HepG2 (cell line): Measurements from ENCODE around the gene RBPJ. TPM values are rescaled to one million over a fixed set of nuclear protein-coding genes. Genes with fewer than 3 reads are reported as not detected.

Experiments used
- ATAC-seq: fragments of 200-7000 bp; cut with Tn5 transposase; 3 replicates; pipeline ENCODE4 v1.9.1; 2020; ENCODE audit warnings: mild to moderate bottlenecking, moderate library complexity
- BruUV-seq: library from RNA; stranded (reverse); fragments of 400-500 nt; replicated peaks from 2 replicates; lab custom pipeline; 2021; lab: Mats Ljungman, UMichigan
- CTCF ChIA-PET: fragments of 300-600 bp; formaldehyde crosslinking; extraction: SDS; loops from one replicate; lab custom pipeline; 2021; ENCODE audit warnings: low total read pairs, inconsistent platforms, low intra/inter-chr PET ratio; lab: Yijun Ruan, JAX
- POLR2A ChIA-PET: fragments of 350-600 bp; sonication (Branson Sonifier 250); formaldehyde crosslinking; loops from one replicate; lab custom pipeline; 2020; ENCODE audit warnings: antibody characterized with exemption, inconsistent platforms; lab: Yijun Ruan, JAX
- DNase-seq: peaks from one replicate; pipeline ENCODE4 v3.0.0-alpha.2; 2015; ENCODE audit warnings: low spot score
- FAIRE-seq: peaks from 3 replicates; lab custom pipeline; 2011; peaks lifted over from hg19 to GRCh38; lab: Jason Lieb, UNC
- H2AFZ ChIP-seq: one replicate; pipeline ENCODE4 v1.6.1; 2011; ENCODE audit warnings: low read length, inconsistent platforms
- H3K27ac ChIP-seq: fragments of 300-600 bp; 3 replicates; pipeline ENCODE4 v1.8.0; 2011; ENCODE audit warnings: mixed run types, mild to moderate bottlenecking, mixed read lengths, low read length, inconsistent platforms; ENCODE audit not compliant: insufficient read depth; ENCODE audit errors: extremely low read length
- H3K27me3 ChIP-seq, 2 experiments: fragments of 200-600 bp in 1 of 2; 2 replicates in 1 of 2; 3 replicates in 1 of 2; pipeline versions ENCODE4 v1.6.0 to v1.8.0; 2011; ENCODE audit warnings: low read length in 2 of 2, mild to moderate bottlenecking in 2 of 2, moderate library complexity in 2 of 2, inconsistent platforms in 1 of 2; ENCODE audit not compliant: insufficient read depth in 2 of 2, control insufficient read depth in 1 of 2
- H3K36me3 ChIP-seq, 2 experiments: fragments of 200-600 bp in 1 of 2; replicated peaks in 1 of 2; 2 replicates in 1 of 2; 3 replicates in 1 of 2; pipeline versions ENCODE4 v1.5.1 to v1.8.0; 2011; ENCODE audit warnings: low read length in 2 of 2, inconsistent platforms in 1 of 2; ENCODE audit not compliant: insufficient read depth in 2 of 2, control insufficient read depth in 1 of 2
- H3K4me1 ChIP-seq: 2 replicates; pipeline ENCODE4 v1.5.1; 2012; ENCODE audit warnings: low read length, inconsistent platforms; ENCODE audit not compliant: insufficient read depth
- H3K4me2 ChIP-seq: 2 replicates; pipeline ENCODE4 v1.6.0; 2011; ENCODE audit warnings: low read depth, low read length, inconsistent platforms
- H3K4me3 ChIP-seq, 3 experiments: fragments of 200-600 bp in 1 of 3; sonication (generic), shearing (Covaris generic) in 1 of 3; replicated peaks in 1 of 3; 2 replicates each; pipeline ENCODE4 v1.5.1; 2011 to 2016; ENCODE audit warnings: low read length in 3 of 3, inconsistent platforms in 2 of 3, low read depth in 2 of 3, mild to moderate bottlenecking in 2 of 3, control low read depth in 1 of 3, mixed read lengths in 1 of 3; ENCODE audit not compliant: insufficient read depth in 1 of 3
- H3K79me2 ChIP-seq: one replicate; pipeline ENCODE4 v1.6.1; 2011; ENCODE audit warnings: low read length, inconsistent platforms; ENCODE audit not compliant: insufficient read depth
- H3K9ac ChIP-seq: 2 replicates; pipeline ENCODE4 v1.6.0; 2011; ENCODE audit warnings: mild to moderate bottlenecking, low read depth, low read length, inconsistent platforms; ENCODE audit not compliant: insufficient read depth
- H3K9me3 ChIP-seq: 2 replicates; pipeline ENCODE4 v1.5.1; 2012; ENCODE audit warnings: mild to moderate bottlenecking, low read length
- H4K20me1 ChIP-seq: 2 replicates; pipeline ENCODE4 v1.6.0; 2011; ENCODE audit warnings: inconsistent platforms, mild to moderate bottlenecking, low read length, moderate library complexity; ENCODE audit not compliant: insufficient read depth
- AKAP8 ChIP-seq: sonication (generic); formaldehyde crosslinking; IDR thresholded peaks from 2 replicates; pipeline ENCODE4 v1.5.1; 2020; ENCODE audit warnings: mild to moderate bottlenecking, missing genetic modification reagents
- CSRNP2 ChIP-seq: sonication (generic); formaldehyde crosslinking; conservative IDR thresholded peaks from 2 replicates; pipeline ENCODE4 v1.8.0; 2022; ENCODE audit warnings: low read depth, missing genetic modification reagents
- FOXP1 ChIP-seq, 2 experiments: fragments of 450-650 bp in 1 of 2; IDR thresholded peaks; 2 replicates each; pipeline ENCODE4 v1.6.1; 2017 to 2018; ENCODE audit warnings: antibody characterized with exemption in 1 of 2
- GZF1 ChIP-seq: sonication (generic); formaldehyde crosslinking; IDR thresholded peaks from 2 replicates; pipeline ENCODE4 v1.5.1; 2020; ENCODE audit warnings: mild to moderate bottlenecking, missing genetic modification reagents
- ZHX2 ChIP-seq, 2 experiments: sonication (generic) in 1 of 2; formaldehyde crosslinking in 1 of 2; IDR thresholded peaks; 2 replicates each; pipeline versions ENCODE4 v1.6.1 to v1.9.0; 2014 to 2022; ENCODE audit warnings: antibody characterized with exemption in 1 of 2, borderline replicate concordance in 1 of 2, inconsistent platforms in 1 of 2, low read depth in 1 of 2, missing genetic modification reagents in 1 of 2
- ZNF335 ChIP-seq: sonication (generic); formaldehyde crosslinking; IDR thresholded peaks from 2 replicates; pipeline ENCODE4 v1.4.0; 2020; ENCODE audit warnings: missing genetic modification reagents
- WGBS: methylation state at CpG from one replicate; pipeline ENCODE4 v1.1.6; 2017; ENCODE audit warnings: low lambda C conversion rate; 5-methylcytosine and 5-hydroxymethylcytosine counted together
- in situ Hi-C: cut with HindIII; loops from 2 replicates; pipeline ENCODE4 v1.10.0; 2017; ENCODE audit warnings: low pct_unique_long_range_greater_than_20kb; ENCODE audit not compliant: extremely low pct_ligation_motif_present
- intact Hi-C: fragments of 100-400 bp; cut with micrococcal nuclease; formaldehyde crosslinking; loops from one replicate; pipeline ENCODE4 v1.10.0; 2022; ENCODE audit not compliant: unreplicated experiment
- polyA plus RNA-seq, 8 experiments: library from polyadenylated mRNA; depleted of rRNA in 3 of 8; stranded (reverse) in 7 of 8; unstranded in 1 of 8; fragments of >200 nt; fragmentation: Illumina TruSeq in 4 of 8; extraction: Trizol in 4 of 8; gene quantifications; 2 replicates each; pipeline versions ENCODE4 v1.2.1 to v1.2.3, GENCODE V29; 2011 to 2016; ENCODE audit warnings: low read depth in 4 of 8, missing spikeins in 1 of 8, mixed read lengths in 1 of 8; ENCODE audit not compliant: insufficient read depth in 1 of 8
- total RNA-seq, 5 experiments: library from RNA; depleted of rRNA; stranded (reverse); fragments of >200 nt; fragmentation: Illumina TruSeq; extraction: Trizol; gene quantifications; 2 replicates each; pipeline ENCODE4 v1.2.3, GENCODE V29; 2016; ENCODE audit warnings: low read depth in 1 of 5

The RBPJ gene
- total and polyA plus RNA-seq, 2 of the 13 experiments (the other 11 are each of a cell fraction or from before 2014, with no cell fraction given): 25.9 to 33.2 TPM

- FAIRE-seq: no peak
- Histone ChIP-seq H3K9ac (no peak overlapping the region), H4K20me1 (no peaks in the 10 kb centered on the region), H3K9me3 (no peaks in the 10 kb centered on the region), H3K4me2 (no peak overlapping the region), H3K4me3 (no peak overlapping the region), H3K27ac (no peak overlapping the region), H3K36me3 (no peaks in the 10 kb centered on the region), H3K4me1 (no peaks in the 10 kb centered on the region), H2AFZ (no peak overlapping the region), H3K79me2 (no peaks in the 10 kb centered on the region), H3K27me3 (no peaks in the 10 kb centered on the region)
- no peak for TF ChIP-seq AKAP8
- TF ChIP-seq GZF1: no peak
- no peak for TF ChIP-seq ZHX2 (IDR thresholded peaks at IDR 0.05; ENCODE audit: low read depth)
- TF ChIP-seq ZHX2 (CRISPR knock-in tag; IDR thresholded peaks at IDR 0.05; ENCODE audit: borderline replicate concordance): no peak
- no peak for TF ChIP-seq FOXP1 (IDR thresholded peaks at IDR 0.05)
- no peak for TF ChIP-seq FOXP1 (CRISPR knock-in tag; IDR thresholded peaks at IDR 0.05)
- TF ChIP-seq ZNF335 (CRISPR knock-in tag): no peak
- no peak for TF ChIP-seq CSRNP2 (CRISPR knock-in tag)
- intact Hi-C loops: no loop called here
- no TSS peak for BruUV-seq
- ATAC-seq: no peak
- WGBS: 47% methylated on average over 6 of the region's 6 CpGs
- no peak for DNase-seq
- in situ Hi-C loops: no loop called here
- POLR2A ChIA-PET: no interaction called here
- CTCF ChIA-PET: no interaction called here
Observed at GRCh38 chr4:26307037-26307800, 13.6 kb upstream of the RBPJ start.
